Thymus (tissue), 14 donors: ENCODE measurements around the gene MPP7. TPM values are rescaled to one million over a fixed set of nuclear protein-coding genes. Genes with fewer than 3 reads are reported as not detected.
"Not testable (repeated sequence)": the region's sequence is repeated elsewhere in the genome, so short reads cannot be mapped to it uniquely, and the experiment has no call there.

Experiments
- DNase-seq, 9 donors: peaks; one replicate each; pipeline ENCODE4 v3.0.0-alpha.2; 2013; ENCODE audit warnings: low spot score in 9 of 9, low read depth in 6 of 9, missing footprints in 1 of 9
- H3K27ac ChIP-seq, 2 donors: one replicate each; pipeline ENCODE4 v1.5.1; 2013; ENCODE audit warnings: control low read depth in 1 of 2, low read depth in 1 of 2, low read length in 1 of 2, mild to moderate bottlenecking in 1 of 2, moderate library complexity in 1 of 2
- H3K27me3 ChIP-seq, 2 donors: one replicate each; pipeline ENCODE4 v1.5.1; 2013; ENCODE audit warnings: low read length in 1 of 2; ENCODE audit not compliant: control insufficient read depth in 2 of 2, insufficient read depth in 1 of 2
- H3K36me3 ChIP-seq, 2 donors: one replicate each; pipeline ENCODE4 v1.5.1; 2013; ENCODE audit warnings: low read length in 1 of 2, mild to moderate bottlenecking in 1 of 2, moderate library complexity in 1 of 2; ENCODE audit not compliant: control insufficient read depth in 2 of 2, insufficient read depth in 2 of 2
- H3K4me1 ChIP-seq, 2 donors: one replicate each; pipeline ENCODE4 v1.5.1; 2013; ENCODE audit warnings: low read length in 2 of 2; ENCODE audit not compliant: control insufficient read depth in 2 of 2, insufficient read depth in 2 of 2
- H3K4me3 ChIP-seq, 2 donors: one replicate each; pipeline ENCODE4 v1.5.1; 2013; ENCODE audit warnings: low read length in 2 of 2, control low read depth in 1 of 2, mild to moderate bottlenecking in 1 of 2
- H3K9me3 ChIP-seq, 2 donors: one replicate each; pipeline ENCODE4 v1.5.1; 2013; ENCODE audit warnings: low read length in 1 of 2, mild to moderate bottlenecking in 1 of 2; ENCODE audit not compliant: control insufficient read depth in 2 of 2, insufficient read depth in 1 of 2
- WGBS: extraction: QIAGEN DNeasy Blood & Tissue Kit; methylation state at CpG from one replicate; pipeline ENCODE4 v1.1.7; 2013; 5-methylcytosine and 5-hydroxymethylcytosine counted together
- long read RNA-seq, 10 donors: transcript quantifications; one replicate each; lab custom pipeline, GENCODE V29; 2026
- polyA plus RNA-seq: library from polyadenylated mRNA; stranded (reverse); fragments of 200-250 nt; gene quantifications from one replicate; pipeline ENCODE4 v1.2.3, GENCODE V29; 2013
- total RNA-seq: library from RNA; stranded (reverse); fragments of 120-200 nt; gene quantifications from one replicate; pipeline ENCODE4 v1.2.4, GENCODE V29; 2013
- donor health status: healthy.

MPP7 gene
- total RNA-seq, result 2.8 TPM
- 5.1 TPM for polyA plus RNA-seq
- long read RNA-seq, donor 1, result 0 reads
- long read RNA-seq, donor 2, result 0 reads
- long read RNA-seq, donor 3, result 0 reads
- long read RNA-seq, donor 4, result 0 reads
- long read RNA-seq, donor 5, result 0 reads
- long read RNA-seq, donor 6, result 0 reads
- long read RNA-seq, donor 7, result 0 reads
- long read RNA-seq, donor 8, result 0 reads
- long read RNA-seq, donor 9, result 0 reads
- long read RNA-seq, donor 10, result 0 reads

DNA sequence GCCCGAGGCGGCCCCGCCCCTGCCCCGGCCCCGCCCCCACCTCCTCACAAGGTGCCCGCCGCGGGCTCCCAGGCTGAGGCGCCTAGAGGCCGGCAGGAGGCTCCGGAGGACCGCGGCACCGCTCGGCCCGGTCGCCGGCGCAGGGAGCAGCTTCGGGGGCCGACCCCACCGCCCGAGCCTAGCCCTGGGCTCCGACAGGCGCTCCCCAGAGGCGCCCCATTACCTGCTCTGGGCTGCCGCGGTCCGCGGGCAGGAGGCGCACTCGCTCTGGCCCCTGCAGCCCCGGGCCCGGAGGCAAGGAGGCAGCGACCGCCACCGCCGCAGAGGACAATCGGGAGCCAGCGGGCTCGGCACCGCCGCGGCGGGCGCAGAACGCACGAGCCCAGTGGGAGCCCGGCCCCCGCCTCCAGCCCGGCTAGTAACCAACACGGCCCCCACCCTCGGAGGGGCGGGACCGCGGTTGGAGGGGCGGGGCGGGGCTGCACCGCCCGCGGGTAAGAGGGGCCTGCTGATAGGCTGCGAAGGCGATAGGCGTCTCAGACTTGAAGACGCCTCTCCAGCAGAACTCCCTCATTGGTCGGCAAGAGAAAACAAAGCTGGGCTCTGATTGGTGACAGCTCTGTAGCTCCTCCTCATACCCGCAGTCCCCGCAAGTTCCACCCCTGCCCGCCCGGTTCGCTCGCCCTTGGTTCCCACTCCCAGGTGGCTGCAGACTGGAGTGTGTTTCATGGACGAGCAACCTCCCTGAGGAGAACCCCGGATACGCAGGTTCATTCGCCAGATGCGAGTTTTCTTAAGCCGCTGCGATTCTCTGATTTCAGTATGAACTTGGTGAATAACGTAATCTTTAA lies at the start of gene MPP7:
TSS of gene MPP7 (minus strand) at position 427 of the 851 bp plus-strand sequence. CDS start 64,460 bp downstream, outside the sequence.
- under 1% methylated on average over 80 of the region's 80 CpGs for WGBS
- H3K27ac ChIP-seq, result peak within 1 kb of the TSS; percentile 24 to 96
- no peaks in the 10 kb centered on the region for H3K9me3 ChIP-seq
- H3K36me3 ChIP-seq, result no peaks in the 10 kb centered on the region
- peaks cover 17 to 29% of the 10 kb centered on the region in 2 donors for H3K27me3 ChIP-seq
- H3K4me3 ChIP-seq, result peak within 1 kb of the TSS; percentile 57 to 84
- peak; percentile 83 to 98 (median 95) for DNase-seq
- peaks cover 0 to 4% of the 10 kb centered on the region in 2 donors for H3K4me1 ChIP-seq

DNA sequence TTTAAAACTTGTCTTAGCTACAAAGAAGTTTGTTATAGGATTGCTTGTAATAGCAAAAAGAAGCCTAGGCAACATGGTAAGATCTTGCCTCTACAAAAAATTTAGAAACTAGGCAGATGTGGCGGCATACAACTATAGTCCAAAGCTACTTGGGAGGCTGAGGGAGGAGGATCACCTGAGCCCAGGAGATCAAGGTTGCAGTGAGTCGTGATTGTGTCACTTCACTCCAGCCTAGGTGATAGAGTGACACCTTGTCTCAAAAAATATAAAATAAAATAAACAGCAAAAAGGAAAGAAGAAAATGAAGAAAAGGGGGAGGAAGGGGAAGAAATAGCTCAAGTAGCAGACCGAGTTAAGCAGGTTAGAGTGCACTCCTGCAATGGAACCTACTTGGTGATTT lies 47.0 kb upstream of the MPP7 start:
- no peak for DNase-seq
- H3K4me3 ChIP-seq, result no peak overlapping the region
- H3K27me3 ChIP-seq, result no peaks in the 10 kb centered on the region
- WGBS, result 64% methylated on average over 3 of the region's 3 CpGs
- H3K4me1 ChIP-seq, result no peaks in the 10 kb centered on the region
- peaks cover 0 to 2% of the 10 kb centered on the region in 2 donors for H3K9me3 ChIP-seq
- H3K36me3 ChIP-seq, result no peaks in the 10 kb centered on the region
- no peak overlapping the region for H3K27ac ChIP-seq

DNA sequence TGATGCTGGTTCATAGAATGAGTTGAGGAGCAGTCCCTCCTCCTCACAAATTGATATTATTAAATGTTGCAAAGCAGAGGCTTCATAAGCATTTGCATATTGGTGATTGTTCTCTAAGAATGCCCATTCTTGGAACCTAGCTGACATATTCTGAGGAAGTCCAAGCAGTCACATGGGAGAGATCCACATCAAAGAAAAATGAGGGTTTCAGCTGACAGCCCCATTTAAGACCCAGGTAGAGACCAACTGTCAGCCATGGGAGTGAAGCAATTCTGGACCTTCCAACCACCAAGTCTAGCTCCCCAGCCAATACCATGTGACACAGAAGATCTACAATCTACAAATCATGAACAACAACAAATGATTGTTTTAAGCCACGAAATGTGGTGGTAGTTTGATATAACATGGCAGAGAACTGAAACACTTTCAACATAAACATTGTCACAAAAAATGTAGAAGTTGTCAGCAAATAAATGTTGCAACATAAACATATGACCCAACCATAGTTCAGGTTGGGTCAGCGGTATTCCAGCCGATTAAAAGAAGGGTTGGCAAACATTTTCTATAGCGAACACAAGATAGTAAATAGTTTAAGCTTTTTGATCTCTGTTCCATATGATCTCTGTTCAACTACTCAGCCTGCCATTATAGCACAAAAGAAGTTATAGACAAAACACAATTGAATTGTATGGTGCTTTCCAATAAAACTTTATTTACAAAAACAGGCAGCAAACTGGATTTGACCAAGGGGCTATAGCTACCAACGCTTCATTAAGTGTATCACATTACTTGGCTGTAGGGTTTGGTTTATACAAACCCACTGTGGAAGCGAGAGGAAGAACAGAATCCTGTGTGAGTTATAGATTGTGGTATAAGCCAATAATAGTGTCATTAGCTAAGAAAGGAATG lies 41.4 kb upstream of the MPP7 start:
- H3K36me3 ChIP-seq, result no peaks in the 10 kb centered on the region
- no peaks in the 10 kb centered on the region for H3K4me1 ChIP-seq
- H3K4me3 ChIP-seq, result no peak overlapping the region
- H3K27ac ChIP-seq, result no peak overlapping the region
- no peaks in the 10 kb centered on the region for H3K27me3 ChIP-seq
- no peak for DNase-seq
- 89% methylated on average over 6 of the region's 6 CpGs for WGBS
- peaks cover 0 to 2% of the 10 kb centered on the region in 2 donors for H3K9me3 ChIP-seq

DNA sequence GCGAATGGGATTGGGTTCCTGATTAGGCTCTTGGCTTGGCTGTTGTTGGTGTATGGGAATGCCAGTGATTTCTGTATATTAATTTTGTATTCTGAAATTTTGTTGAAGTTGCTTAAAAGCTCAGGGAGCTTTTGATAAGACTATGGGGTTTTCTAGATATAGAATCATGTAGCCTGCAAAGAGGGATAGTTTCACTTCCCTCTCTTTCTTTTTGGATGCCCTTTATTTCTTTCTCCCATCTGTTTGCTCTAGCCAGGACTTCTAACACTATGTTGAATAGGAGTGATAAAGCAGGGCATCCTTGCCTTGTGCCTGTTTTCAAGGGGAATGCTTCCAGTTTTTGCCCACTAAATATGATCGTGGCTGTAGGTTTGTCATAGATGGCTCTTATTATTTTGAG lies 40.4 kb upstream of the MPP7 start:
- Histone ChIP-seq H3K27me3 (no peaks in the 10 kb centered on the region), H3K4me3 (no peak overlapping the region), H3K36me3 (no peaks in the 10 kb centered on the region), H3K27ac (no peak overlapping the region), H3K4me1 (no peaks in the 10 kb centered on the region), H3K9me3 (peaks cover 0 to 2% of the 10 kb centered on the region in 2 donors)
- no peak for DNase-seq
- WGBS, result 99% methylated on average over 2 of the region's 2 CpGs

DNA sequence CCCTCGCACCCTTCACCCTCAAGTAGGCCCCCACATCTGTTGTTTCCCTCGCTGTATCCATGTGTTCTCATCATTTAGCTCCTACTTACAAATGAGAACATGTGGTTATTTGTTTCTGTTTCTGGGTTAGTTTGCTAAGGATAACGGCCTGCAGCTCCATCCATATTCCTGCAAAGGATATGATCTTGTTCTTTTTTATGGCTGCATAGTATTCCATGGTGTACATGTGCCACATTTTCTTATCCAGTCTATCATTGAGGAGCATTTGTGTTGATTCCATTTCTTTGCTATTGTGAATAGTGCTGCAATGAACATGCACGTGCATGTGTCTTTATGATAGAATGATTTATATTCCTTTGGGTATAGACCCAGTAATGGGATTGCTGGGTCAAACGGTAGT lies 38.8 kb upstream of the MPP7 start:
- WGBS, result 97% methylated on average over 5 of the region's 5 CpGs
- DNase-seq, H3K36me3 ChIP-seq, H3K27me3 ChIP-seq, H3K27ac ChIP-seq, H3K4me1 ChIP-seq, H3K4me3 ChIP-seq, H3K9me3 ChIP-seq: not testable (repeated sequence)

DNA sequence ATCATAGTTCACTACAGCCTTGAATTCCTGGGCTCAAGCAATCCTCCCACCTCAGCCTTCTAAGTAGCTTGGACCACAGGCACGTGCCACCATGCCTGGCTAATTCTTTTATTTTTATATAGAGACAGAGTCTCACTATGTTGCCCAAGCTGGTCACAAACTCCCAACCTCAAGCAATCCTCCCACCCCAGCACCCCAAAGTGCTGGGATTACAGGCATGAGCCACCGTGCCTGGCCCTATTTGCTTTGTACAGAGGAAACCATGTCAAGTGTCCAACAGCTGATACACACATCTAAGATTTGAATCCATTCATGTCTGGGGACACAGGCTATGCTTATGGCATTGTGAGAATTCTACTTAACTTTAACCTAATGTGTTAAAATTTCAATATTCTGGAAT lies 29.9 kb upstream of the MPP7 start:
- H3K9me3 ChIP-seq, result no peaks in the 10 kb centered on the region
- no peaks in the 10 kb centered on the region for H3K36me3 ChIP-seq
- peak overlapping the region; percentile 82 to 92 for H3K27ac ChIP-seq
- 92% methylated on average over 2 of the region's 2 CpGs for WGBS
- no peak overlapping the region for H3K4me3 ChIP-seq
- peaks cover 4 to 20% of the 10 kb centered on the region in 2 donors for H3K4me1 ChIP-seq
- DNase-seq, result no peak
- no peaks in the 10 kb centered on the region for H3K27me3 ChIP-seq

DNA sequence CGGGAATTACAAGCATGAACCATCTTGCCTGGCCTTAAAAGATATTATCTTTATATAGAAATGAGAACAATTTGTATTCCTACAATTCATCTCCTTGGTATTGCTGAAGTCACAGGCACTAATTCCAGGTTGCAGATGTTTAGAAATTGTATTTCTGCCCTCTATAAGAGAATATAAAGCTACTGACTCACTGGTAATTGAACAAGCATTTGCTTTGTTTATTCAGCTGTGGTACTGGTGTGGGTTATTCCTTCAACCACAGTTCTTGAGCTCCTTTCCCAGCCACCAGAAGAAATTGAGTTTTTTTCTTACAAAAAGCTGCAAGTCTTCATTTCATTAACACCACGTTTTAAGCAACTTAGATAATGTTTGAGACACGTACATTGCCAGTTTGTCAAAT lies 29.0 kb upstream of the MPP7 start:
- DNase-seq, result no peak
- Histone ChIP-seq H3K36me3 (no peaks in the 10 kb centered on the region), H3K9me3 (no peaks in the 10 kb centered on the region), H3K4me1 (peaks cover 4 to 21% of the 10 kb centered on the region in 2 donors), H3K4me3 (no peak overlapping the region), H3K27me3 (no peaks in the 10 kb centered on the region), H3K27ac (peak overlapping the region in 1 of 2 donors; percentile 24)
- WGBS, result 73% methylated on average over 3 of the region's 3 CpGs

DNA sequence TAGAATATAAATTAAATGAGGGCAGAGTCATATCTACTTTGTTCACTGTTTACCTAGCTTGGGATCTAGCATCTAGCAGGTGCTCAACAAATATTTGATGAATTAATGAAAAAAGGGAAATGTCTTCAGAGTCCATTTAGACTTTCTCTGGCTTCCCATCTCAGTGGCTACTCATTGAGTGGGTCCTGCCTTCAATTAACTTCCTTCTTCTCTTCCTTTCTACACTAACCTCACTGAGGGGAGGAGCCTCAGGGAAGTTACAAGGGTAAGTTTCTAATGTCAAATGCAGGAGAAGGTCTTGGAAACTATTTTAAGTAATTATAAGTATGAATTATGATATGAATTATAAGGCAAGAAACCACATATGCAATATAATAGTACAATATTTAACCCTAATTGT lies 28.2 kb upstream of the MPP7 start:
- Histone ChIP-seq H3K4me1 (peaks cover 7 to 25% of the 10 kb centered on the region in 2 donors), H3K27ac (no peak overlapping the region), H3K36me3 (no peaks in the 10 kb centered on the region), H3K27me3 (no peaks in the 10 kb centered on the region), H3K9me3 (no peaks in the 10 kb centered on the region), H3K4me3 (no peak overlapping the region)
- no peak for DNase-seq
